Fibroblast of lung (primary cell): ENCODE data around the gene THOC5.

Experiments
- EZH2 ChIP-seq: IDR thresholded peaks from 2 replicates; pipeline ENCODE4 v1.5.1; 2012; ENCODE audit warnings: low read length, control low read depth, mild to moderate bottlenecking; ENCODE audit errors: missing control alignments
- TF ChIP-seq, protein P1 (sequence below), 2 donors: IDR thresholded peaks in 1 of 2; conservative IDR thresholded peaks in 1 of 2; 1 replicate in 1 of 2; 2 replicates in 1 of 2; pipeline ENCODE4 v1.5.1; 2011 to 2012; ENCODE audit warnings: low read length in 2 of 2, control low read depth in 1 of 2, inconsistent platforms in 1 of 2, low read depth in 1 of 2, mild to moderate bottlenecking in 1 of 2

DNA sequence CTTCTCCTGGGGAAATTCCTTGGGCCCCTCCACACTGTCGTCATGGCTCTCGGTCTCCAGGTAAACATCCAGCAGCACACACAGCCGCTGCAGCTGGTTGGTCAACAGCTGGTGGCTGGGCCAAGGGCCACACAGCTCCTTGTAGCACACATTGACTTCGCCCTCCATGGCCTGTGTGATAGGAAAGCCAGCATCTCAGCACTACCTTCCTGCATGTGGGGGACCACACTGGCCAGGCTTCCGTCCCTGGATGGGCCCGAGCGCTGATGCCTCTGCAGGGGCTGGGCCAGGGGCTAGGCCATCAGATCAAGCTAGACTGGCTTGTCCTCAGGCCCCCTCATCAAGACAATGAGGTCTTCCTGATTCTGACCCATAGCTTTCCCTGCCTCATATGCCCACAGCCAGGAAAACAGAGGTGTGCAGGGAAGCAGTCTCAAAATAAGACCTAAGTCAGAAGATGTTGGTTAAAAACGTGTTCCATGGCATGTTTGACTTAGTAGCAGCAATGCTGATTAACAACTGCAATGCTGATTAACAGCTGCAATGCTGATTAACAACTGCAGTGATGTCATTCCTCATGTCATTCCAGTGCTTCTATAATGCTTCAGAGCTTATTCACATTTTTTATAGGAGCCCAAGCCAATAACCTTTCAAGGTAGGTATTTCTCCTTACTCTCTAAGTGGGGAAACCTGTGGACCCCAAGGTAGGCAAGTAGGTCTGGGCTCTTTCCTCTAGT, 42.3 kb downstream of the THOC5 start:
- TF ChIP-seq, protein P1, sequence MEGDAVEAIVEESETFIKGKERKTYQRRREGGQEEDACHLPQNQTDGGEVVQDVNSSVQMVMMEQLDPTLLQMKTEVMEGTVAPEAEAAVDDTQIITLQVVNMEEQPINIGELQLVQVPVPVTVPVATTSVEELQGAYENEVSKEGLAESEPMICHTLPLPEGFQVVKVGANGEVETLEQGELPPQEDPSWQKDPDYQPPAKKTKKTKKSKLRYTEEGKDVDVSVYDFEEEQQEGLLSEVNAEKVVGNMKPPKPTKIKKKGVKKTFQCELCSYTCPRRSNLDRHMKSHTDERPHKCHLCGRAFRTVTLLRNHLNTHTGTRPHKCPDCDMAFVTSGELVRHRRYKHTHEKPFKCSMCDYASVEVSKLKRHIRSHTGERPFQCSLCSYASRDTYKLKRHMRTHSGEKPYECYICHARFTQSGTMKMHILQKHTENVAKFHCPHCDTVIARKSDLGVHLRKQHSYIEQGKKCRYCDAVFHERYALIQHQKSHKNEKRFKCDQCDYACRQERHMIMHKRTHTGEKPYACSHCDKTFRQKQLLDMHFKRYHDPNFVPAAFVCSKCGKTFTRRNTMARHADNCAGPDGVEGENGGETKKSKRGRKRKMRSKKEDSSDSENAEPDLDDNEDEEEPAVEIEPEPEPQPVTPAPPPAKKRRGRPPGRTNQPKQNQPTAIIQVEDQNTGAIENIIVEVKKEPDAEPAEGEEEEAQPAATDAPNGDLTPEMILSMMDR (conservative IDR thresholded peaks at IDR 0.05 in 1 of 2, IDR thresholded peaks at IDR 0.05 in 1 of 2; ENCODE audit: low read depth in 1 of 2, low read length in 2 of 2): no peak
- TF ChIP-seq EZH2: no peak
